Naive thymus-derived CD4-positive, alpha-beta T cell (primary cell): Measurements from ENCODE around the gene NADSYN1. TPM values are rescaled to one million over a fixed set of nuclear protein-coding genes. Genes with fewer than 3 reads are reported as not detected.

Source experiments
- ATAC-seq: fragments of 150-1000 bp; cut with Tn5 transposase; 2 replicates; pipeline ENCODE4 v1.10.0; 2021; ENCODE audit warnings: mild to moderate bottlenecking, moderate library complexity
- CTCF ChIA-PET: fragments of 350-600 bp; sonication (Branson Sonifier 250); formaldehyde crosslinking; loops from one replicate; lab custom pipeline; 2021; ENCODE audit warnings: antibody characterized with exemption; lab: Charles Lee
- POLR2A ChIA-PET: fragments of 350-600 bp; sonication (Branson Sonifier 250); formaldehyde crosslinking; loops from one replicate; lab custom pipeline; 2021; ENCODE audit warnings: antibody characterized with exemption, inconsistent platforms; lab: Charles Lee
- DNase-seq, 9 donors: peaks; one replicate each; pipeline versions ENCODE4 v3.0.0 to v3.0.0-alpha.2; 2020 to 2022; ENCODE audit warnings: mixed read lengths in 1 of 9
- H3K27ac ChIP-seq: one replicate; pipeline ENCODE4 v1.7.0; 2013; ENCODE audit warnings: mild to moderate bottlenecking, low read depth, low read length, moderate library complexity
- H3K27me3 ChIP-seq, 2 donors: one replicate each; pipeline ENCODE4 v1.7.0; 2013; ENCODE audit warnings: low read length in 2 of 2, mild to moderate bottlenecking in 2 of 2, moderate library complexity in 2 of 2; ENCODE audit not compliant: control insufficient read depth in 2 of 2, insufficient read depth in 2 of 2
- H3K36me3 ChIP-seq, 3 experiments: 1 replicate in 2 of 3; 2 replicates in 1 of 3; pipeline ENCODE4 v1.7.0; 2013; ENCODE audit warnings: low read length in 3 of 3, mild to moderate bottlenecking in 3 of 3, moderate library complexity in 1 of 3; ENCODE audit not compliant: insufficient read depth in 3 of 3, control insufficient read depth in 2 of 3
- H3K4me1 ChIP-seq, 2 donors: one replicate each; pipeline ENCODE4 v1.7.0; 2013; ENCODE audit warnings: low read length in 2 of 2, mild to moderate bottlenecking in 2 of 2, moderate library complexity in 1 of 2; ENCODE audit not compliant: control insufficient read depth in 2 of 2, insufficient read depth in 2 of 2
- H3K4me3 ChIP-seq: 2 replicates; pipeline ENCODE4 v1.7.0; 2013; ENCODE audit warnings: mild to moderate bottlenecking, low read length
- H3K9me3 ChIP-seq, 3 experiments: 1 replicate in 2 of 3; 2 replicates in 1 of 3; pipeline ENCODE4 v1.7.0; 2013; ENCODE audit warnings: low read length in 3 of 3; ENCODE audit not compliant: control insufficient read depth in 2 of 3
- H3K27ac Mint-ChIP-seq, 9 donors: one replicate each; pipeline ENCODE4 v1.8.0; 2020 to 2022; ENCODE audit warnings: mixed read lengths in 9 of 9, mild to moderate bottlenecking in 8 of 9, moderate library complexity in 5 of 9, inconsistent platforms in 2 of 9
- H3K27me3 Mint-ChIP-seq, 5 donors: one replicate each; pipeline ENCODE4 v1.8.0; 2021 to 2022; ENCODE audit warnings: mixed read lengths in 5 of 5, mild to moderate bottlenecking in 1 of 5
- H3K36me3 Mint-ChIP-seq, 5 donors: one replicate each; pipeline ENCODE4 v1.8.0; 2020 to 2022; ENCODE audit warnings: mixed read lengths in 5 of 5, mild to moderate bottlenecking in 3 of 5, inconsistent platforms in 1 of 5
- H3K4me1 Mint-ChIP-seq, 7 donors: one replicate each; pipeline ENCODE4 v1.8.0; 2020 to 2022; ENCODE audit warnings: mixed read lengths in 7 of 7, mild to moderate bottlenecking in 3 of 7, inconsistent platforms in 1 of 7
- H3K4me3 Mint-ChIP-seq, 10 donors: one replicate each; pipeline ENCODE4 v1.8.0; 2020 to 2022; ENCODE audit warnings: mild to moderate bottlenecking in 10 of 10, mixed read lengths in 10 of 10, moderate library complexity in 6 of 10, inconsistent platforms in 2 of 10
- H3K9me3 Mint-ChIP-seq, 11 donors: one replicate each; pipeline ENCODE4 v1.8.0; 2020 to 2022; ENCODE audit warnings: mixed read lengths in 11 of 11, mild to moderate bottlenecking in 4 of 11, inconsistent platforms in 1 of 11, moderate library complexity in 1 of 11
- intact Hi-C, 2 donors: fragments of 100-400 bp; cut with micrococcal nuclease; formaldehyde crosslinking; loops; one replicate each; pipeline ENCODE4 v1.15.1; 2023
- polyA plus RNA-seq, 2 donors: library from polyadenylated mRNA; unstranded; fragments of 300-500 nt; fragmentation: Illumina TruSeq; gene quantifications; one replicate each; pipeline ENCODE4 v1.2.3, GENCODE V29; 2021
- total RNA-seq, 6 experiments: library from RNA in 5 of 6; stranded (reverse) in 5 of 6; gene quantifications; 1 replicate in 5 of 6; 2 replicates in 1 of 6; pipeline ENCODE4 v1.2.3 and lab custom pipeline; 2021 to 2026

The NADSYN1 gene
- total and polyA plus RNA-seq, 7 experiments from 2014 or later = 28.6 to 235 (median 121) TPM

GRCh38 chr11:71452199-71453036, 585 bp upstream of the NADSYN1 start:
- no peaks in the 10 kb centered on the region for H3K27me3 ChIP-seq
- Mint-ChIP-seq H3K4me1 (peaks cover 33 to 73% (median 65%) of the 10 kb centered on the region in 7 donors), H3K36me3 (peaks cover 6 to 22% (median 11%) of the 10 kb centered on the region in 5 donors), H3K27me3 (no peaks in the 10 kb centered on the region), H3K4me3 (peak overlapping the region; percentile 91 to 98 (median 94)), H3K27ac (peak overlapping the region; percentile 86 to 99 (median 97)), H3K9me3 (no peaks in the 10 kb centered on the region)
- peak overlapping the region; percentile 97 for H3K4me3 ChIP-seq
- peak; percentile 51 for ATAC-seq
- DNase-seq = peak in 8 of 9 donors; percentile 36 to 83 (median 78)
- ChIA-PET CTCF (interaction anchor here (1.1 kb wide), 1 partner anchor 640 kb away, joined by 4 read pairs; no protein-coding TSS in a partner anchor), POLR2A (interaction anchor here (0.6 to 1.6 kb wide), 4 partner anchors 17 to 1068 kb away, joined by 3 read pairs; no protein-coding TSS in a partner anchor)
- H3K4me1 ChIP-seq = peaks cover 40 to 42% of the 10 kb centered on the region in 2 donors
- peaks cover 0 to 39% (median 8%) of the 10 kb centered on the region in 3 experiments for H3K36me3 ChIP-seq
- no peaks in the 10 kb centered on the region for H3K9me3 ChIP-seq
- peak overlapping the region; percentile 92 for H3K27ac ChIP-seq
- intact Hi-C loops = loop anchor here (1.0 to 10.0 kb wide), 8 partner anchors 334 to 1778 kb away; partner anchors contain the start of genes FADD (in 1 of the 2), INPPL1 (in 1 of the 2), LTO1 (in 1 of the 2) and PPFIA1 (in 1 of the 2)

GRCh38 chr11:71453918-71454304, 908 bp downstream of the NADSYN1 start:
- H3K9me3 Mint-ChIP-seq = no peaks in the 10 kb centered on the region
- no peak for DNase-seq
- peaks cover 5 to 48% (median 17%) of the 10 kb centered on the region in 3 experiments for H3K36me3 ChIP-seq
- H3K27me3 ChIP-seq = no peaks in the 10 kb centered on the region
- ATAC-seq = no peak
- H3K4me1 Mint-ChIP-seq = peaks cover 32 to 75% (median 62%) of the 10 kb centered on the region in 7 donors
- peak overlapping the region; percentile 97 for H3K4me3 ChIP-seq
- peaks cover 6 to 35% (median 16%) of the 10 kb centered on the region in 5 donors for H3K36me3 Mint-ChIP-seq
- POLR2A ChIA-PET = interaction anchor here (1.4 kb wide), 1 partner anchor 10 kb away, joined by 3 read pairs; no protein-coding TSS in a partner anchor
- peak overlapping the region; percentile 65 to 98 (median 88) for H3K27ac Mint-ChIP-seq
- peak overlapping the region; percentile 92 for H3K27ac ChIP-seq
- H3K4me1 ChIP-seq = peaks cover 36 to 38% of the 10 kb centered on the region in 2 donors
- H3K27me3 Mint-ChIP-seq = no peaks in the 10 kb centered on the region
- intact Hi-C loops = loop anchor here (1.0 to 10.0 kb wide), 8 partner anchors 333 to 1779 kb away; partner anchors contain the start of genes FADD (in 1 of the 2), INPPL1 (in 1 of the 2), LTO1 (in 1 of the 2) and PPFIA1 (in 1 of the 2)
- H3K4me3 Mint-ChIP-seq = peak overlapping the region; percentile 74 to 98 (median 93)
- CTCF ChIA-PET = interaction anchor here (1.1 kb wide), 1 partner anchor 642 kb away, joined by 4 read pairs; no protein-coding TSS in a partner anchor
- no peaks in the 10 kb centered on the region for H3K9me3 ChIP-seq

- no peaks in the 10 kb centered on the region for H3K9me3 Mint-ChIP-seq
- no peaks in the 10 kb centered on the region for H3K9me3 ChIP-seq
- H3K4me3 ChIP-seq = no peak overlapping the region
- H3K27ac ChIP-seq = no peak overlapping the region
- H3K4me3 Mint-ChIP-seq = peak overlapping the region; percentile 74 to 98 (median 93)
- ATAC-seq (peak; percentile 18), DNase-seq (peak in 7 of 9 donors; percentile 25 to 59 (median 48))
- H3K4me1 Mint-ChIP-seq = peaks cover 27 to 68% (median 55%) of the 10 kb centered on the region in 7 donors
- peak overlapping the region; percentile 39 to 98 (median 88) for H3K27ac Mint-ChIP-seq
- no peaks in the 10 kb centered on the region for H3K27me3 Mint-ChIP-seq
- H3K27me3 ChIP-seq = no peaks in the 10 kb centered on the region
- POLR2A ChIA-PET = interaction anchor here (1.4 kb wide), 1 partner anchor 11 kb away, joined by 3 read pairs; no protein-coding TSS in a partner anchor
- peaks cover 6 to 38% (median 16%) of the 10 kb centered on the region in 5 donors for H3K36me3 Mint-ChIP-seq
- H3K4me1 ChIP-seq = peaks cover 33 to 36% of the 10 kb centered on the region in 2 donors
- H3K36me3 ChIP-seq = peaks cover 5 to 55% (median 23%) of the 10 kb centered on the region in 3 experiments
- intact Hi-C loops = loop anchor here (5.0 to 10.0 kb wide), 4 partner anchors 348 to 1780 kb away; partner anchors contain the start of genes INPPL1 (in 1 of the 2) and LTO1 (in 1 of the 2)
- CTCF ChIA-PET = interaction anchor here (0.7 to 1.4 kb wide), 2 partner anchors 62 to 640 kb away, joined by 3 to 5 read pairs; no protein-coding TSS in a partner anchor
Observed at GRCh38 chr11:71454470-71455113, 1.6 kb downstream of the NADSYN1 start.

GRCh38 chr11:71456294-71456693, 3.3 kb downstream of the NADSYN1 start:
- peak overlapping the region in 3 of 9 donors; percentile 17 to 47 (median 33) for H3K27ac Mint-ChIP-seq
- Histone ChIP-seq H3K4me1 (peaks cover 20 to 24% of the 10 kb centered on the region in 2 donors), H3K27me3 (no peaks in the 10 kb centered on the region), H3K9me3 (no peaks in the 10 kb centered on the region), H3K27ac (no peak overlapping the region), H3K4me3 (no peak overlapping the region), H3K36me3 (peaks cover 5 to 71% (median 29%) of the 10 kb centered on the region in 3 experiments)
- peaks cover 38 to 59% (median 51%) of the 10 kb centered on the region in 7 donors for H3K4me1 Mint-ChIP-seq
- H3K36me3 Mint-ChIP-seq = peaks cover 10 to 54% (median 27%) of the 10 kb centered on the region in 5 donors
- no peak for DNase-seq
- POLR2A ChIA-PET = no interaction called here
- no peaks in the 10 kb centered on the region for H3K9me3 Mint-ChIP-seq
- intact Hi-C loops = loop anchor here in 1 of 2 donors (10.0 kb wide), 1 partner anchor 1781 kb away; the partner anchor contains the start of gene LTO1
- H3K4me3 Mint-ChIP-seq = no peak overlapping the region
- no peak for ATAC-seq
- CTCF ChIA-PET = no interaction called here
- H3K27me3 Mint-ChIP-seq = no peaks in the 10 kb centered on the region

GRCh38 chr11:71456831-71457230, 3.8 kb downstream of the NADSYN1 start:
- ChIA-PET POLR2A (no interaction called here), CTCF (no interaction called here)
- Histone ChIP-seq H3K9me3 (no peaks in the 10 kb centered on the region), H3K4me1 (peaks cover 14 to 18% of the 10 kb centered on the region in 2 donors), H3K4me3 (no peak overlapping the region), H3K27ac (no peak overlapping the region), H3K36me3 (peaks cover 5 to 75% (median 29%) of the 10 kb centered on the region in 3 experiments), H3K27me3 (no peaks in the 10 kb centered on the region)
- intact Hi-C loops = loop anchor here in 1 of 2 donors (10.0 kb wide), 1 partner anchor 1782 kb away; the partner anchor contains the start of gene LTO1
- peaks cover 10 to 57% (median 27%) of the 10 kb centered on the region in 5 donors for H3K36me3 Mint-ChIP-seq
- H3K9me3 Mint-ChIP-seq = no peaks in the 10 kb centered on the region
- no peak overlapping the region for H3K4me3 Mint-ChIP-seq
- ATAC-seq (no peak), DNase-seq (no peak)
- H3K4me1 Mint-ChIP-seq = peaks cover 33 to 53% (median 46%) of the 10 kb centered on the region in 7 donors
- no peak overlapping the region for H3K27ac Mint-ChIP-seq
- H3K27me3 Mint-ChIP-seq = no peaks in the 10 kb centered on the region
